MCF 10A (cell line): ENCODE results near the gene ADPRH. TPM values are rescaled to one million over a fixed set of nuclear protein-coding genes. Genes with fewer than 3 reads are reported as not detected.
"Not testable (repeated sequence)": the region's sequence is repeated elsewhere in the genome, so short reads cannot be mapped to it uniquely, and the experiment has no call there.

Experiments used
- BruUV-seq: library from RNA; stranded (reverse); fragments of 400-500 nt; replicated peaks from 2 replicates; lab custom pipeline; 2021; lab: Mats Ljungman, UMichigan
- CTCF ChIA-PET: fragments of 300-600 bp; sonication (Branson Sonifier 250); formaldehyde crosslinking; extraction: SDS; loops from one replicate; lab custom pipeline; 2021; ENCODE audit warnings: antibody characterized with exemption, inconsistent platforms; lab: Yijun Ruan, JAX
- POLR2A ChIA-PET: fragments of 300-600, 350-650 bp; sonication (Branson Sonifier 250); formaldehyde crosslinking; extraction: SDS; loops from one replicate; lab custom pipeline; 2020; ENCODE audit warnings: antibody characterized with exemption, inconsistent platforms; lab: Yijun Ruan, JAX
- DNase-seq: peaks from one replicate; pipeline ENCODE4 v3.0.0-alpha.2; 2018; ENCODE audit not compliant: unreplicated experiment
- H3K27ac Mint-ChIP-seq: one replicate; pipeline ENCODE4 v1.8.0; 2022; ENCODE audit warnings: mild to moderate bottlenecking, low read depth, mixed read lengths; ENCODE audit not compliant: unreplicated experiment
- H3K27me3 Mint-ChIP-seq: one replicate; pipeline ENCODE4 v1.8.0; 2022; ENCODE audit warnings: mixed read lengths; ENCODE audit not compliant: insufficient read depth, unreplicated experiment
- H3K36me3 Mint-ChIP-seq: one replicate; pipeline ENCODE4 v1.8.0; 2022; ENCODE audit warnings: mild to moderate bottlenecking, moderate library complexity, mixed read lengths; ENCODE audit not compliant: insufficient read depth, unreplicated experiment
- H3K4me1 Mint-ChIP-seq: one replicate; pipeline ENCODE4 v1.8.0; 2022; ENCODE audit warnings: mixed read lengths; ENCODE audit not compliant: insufficient read depth, unreplicated experiment
- H3K4me3 Mint-ChIP-seq: one replicate; pipeline ENCODE4 v1.8.0; 2022; ENCODE audit warnings: mild to moderate bottlenecking, moderate library complexity, mixed read lengths; ENCODE audit not compliant: unreplicated experiment
- H3K9me3 Mint-ChIP-seq: one replicate; pipeline ENCODE4 v1.8.0; 2022; ENCODE audit warnings: mixed read lengths; ENCODE audit not compliant: unreplicated experiment
- intact Hi-C: fragments of 100-400 bp; cut with micrococcal nuclease; formaldehyde crosslinking; loops from 2 replicates; pipeline ENCODE4 v1.14.1; 2022
- total RNA-seq: library from RNA; stranded (reverse); gene quantifications from 2 replicates; pipeline ENCODE4 v1.2.3, GENCODE V29; 2022
- TF ChIP-seq, protein P1 (sequence below): fragments of 200-600 bp; IDR thresholded peaks from one replicate; pipeline ENCODE4 v1.8.0; 2022; ENCODE audit warnings: antibody characterized with exemption, mild to moderate bottlenecking; ENCODE audit not compliant: unreplicated experiment

Gene ADPRH
- total RNA-seq, 1 experiment from 2014 or later, result not detected

GRCh38 chr3:119594066-119594465, 14.8 kb downstream of the ADPRH start:
- intact Hi-C loops, result no loop called here
- H3K27me3 Mint-ChIP-seq, result peaks cover 11% of the 10 kb centered on the region
- H3K4me3 Mint-ChIP-seq, result no peak overlapping the region
- no TSS peak for BruUV-seq
- no peaks in the 10 kb centered on the region for H3K4me1 Mint-ChIP-seq
- no peak for DNase-seq
- peaks cover 8% of the 10 kb centered on the region for H3K9me3 Mint-ChIP-seq
- ChIA-PET CTCF (no interaction called here), POLR2A (no interaction called here)
- TF ChIP-seq, protein P1, sequence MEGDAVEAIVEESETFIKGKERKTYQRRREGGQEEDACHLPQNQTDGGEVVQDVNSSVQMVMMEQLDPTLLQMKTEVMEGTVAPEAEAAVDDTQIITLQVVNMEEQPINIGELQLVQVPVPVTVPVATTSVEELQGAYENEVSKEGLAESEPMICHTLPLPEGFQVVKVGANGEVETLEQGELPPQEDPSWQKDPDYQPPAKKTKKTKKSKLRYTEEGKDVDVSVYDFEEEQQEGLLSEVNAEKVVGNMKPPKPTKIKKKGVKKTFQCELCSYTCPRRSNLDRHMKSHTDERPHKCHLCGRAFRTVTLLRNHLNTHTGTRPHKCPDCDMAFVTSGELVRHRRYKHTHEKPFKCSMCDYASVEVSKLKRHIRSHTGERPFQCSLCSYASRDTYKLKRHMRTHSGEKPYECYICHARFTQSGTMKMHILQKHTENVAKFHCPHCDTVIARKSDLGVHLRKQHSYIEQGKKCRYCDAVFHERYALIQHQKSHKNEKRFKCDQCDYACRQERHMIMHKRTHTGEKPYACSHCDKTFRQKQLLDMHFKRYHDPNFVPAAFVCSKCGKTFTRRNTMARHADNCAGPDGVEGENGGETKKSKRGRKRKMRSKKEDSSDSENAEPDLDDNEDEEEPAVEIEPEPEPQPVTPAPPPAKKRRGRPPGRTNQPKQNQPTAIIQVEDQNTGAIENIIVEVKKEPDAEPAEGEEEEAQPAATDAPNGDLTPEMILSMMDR, result no peak
- peak overlapping the region; percentile 8 for H3K27ac Mint-ChIP-seq
- H3K36me3 Mint-ChIP-seq, result no peaks in the 10 kb centered on the region

DNA sequence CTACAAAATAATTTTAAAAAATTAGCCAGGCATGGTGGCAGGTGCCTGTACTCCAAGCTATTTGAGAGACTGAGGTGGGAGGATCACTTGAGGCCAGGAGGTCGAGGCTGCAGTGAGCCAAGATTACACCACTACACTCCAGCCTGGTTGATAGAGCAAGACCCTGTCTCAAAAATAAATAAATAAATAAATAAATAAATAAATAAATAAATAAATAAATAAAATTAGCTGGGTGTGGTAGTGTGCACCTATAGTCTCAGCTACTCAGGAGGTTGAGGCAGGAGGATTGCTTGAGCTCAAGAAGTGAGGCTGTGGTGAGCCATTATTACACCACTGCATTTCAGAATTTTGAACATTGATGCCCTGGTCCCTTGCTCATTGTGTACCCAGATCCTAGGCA, 15.6 kb downstream of the ADPRH start:
- H3K4me1 Mint-ChIP-seq, H3K36me3 Mint-ChIP-seq, H3K27me3 Mint-ChIP-seq, H3K27ac Mint-ChIP-seq, DNase-seq, H3K9me3 Mint-ChIP-seq, H3K4me3 Mint-ChIP-seq, intact Hi-C loops, CTCF ChIA-PET, BruUV-seq: not testable (repeated sequence)
- POLR2A ChIA-PET, result interaction anchor here (0.7 kb wide), 1 partner anchor 125 kb away, joined by 3 read pairs; no protein-coding TSS in a partner anchor

DNA sequence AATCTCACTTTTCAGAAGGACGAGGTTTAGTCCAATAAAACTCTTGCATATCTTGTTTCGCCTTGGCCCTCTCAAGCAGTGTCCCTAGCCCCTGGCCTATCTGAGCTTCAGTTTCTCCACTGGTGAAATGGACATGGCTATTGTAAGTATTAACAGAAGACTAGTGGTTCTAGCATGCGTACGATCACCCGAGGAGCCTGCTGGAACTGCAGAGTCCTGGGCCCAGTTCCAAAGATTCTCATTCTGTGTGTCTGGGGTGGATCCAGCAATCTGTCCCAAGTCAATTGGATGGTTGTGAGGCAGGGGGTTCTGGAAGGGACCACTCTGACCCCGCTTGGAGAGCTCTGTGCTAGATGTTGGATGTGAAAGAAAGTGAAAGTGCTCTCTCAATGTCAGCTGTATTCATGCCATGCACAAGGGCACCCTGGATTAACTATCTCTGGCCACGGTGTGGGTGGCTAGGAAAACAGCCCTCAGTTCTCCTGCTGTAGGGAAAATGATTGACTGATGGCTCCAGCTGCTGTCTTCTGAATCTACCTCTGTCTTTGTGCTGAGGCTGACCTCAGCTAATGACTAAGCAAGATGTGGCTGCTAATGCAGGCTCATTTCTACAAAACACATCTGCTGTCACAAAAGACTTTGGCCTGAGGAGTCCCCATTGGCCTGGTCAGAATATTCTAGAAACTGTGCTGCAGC, 16.5 kb downstream of the ADPRH start:
- Mint-ChIP-seq H3K9me3 (no peaks in the 10 kb centered on the region), H3K4me3 (no peak overlapping the region), H3K27ac (no peak overlapping the region), H3K36me3 (no peaks in the 10 kb centered on the region), H3K27me3 (no peaks in the 10 kb centered on the region), H3K4me1 (no peaks in the 10 kb centered on the region)
- intact Hi-C loops, result no loop called here
- ChIA-PET CTCF (no interaction called here), POLR2A (no interaction called here)
- DNase-seq, result no peak
- BruUV-seq, result no TSS peak
- TF ChIP-seq, protein P1, result no peak

DNA sequence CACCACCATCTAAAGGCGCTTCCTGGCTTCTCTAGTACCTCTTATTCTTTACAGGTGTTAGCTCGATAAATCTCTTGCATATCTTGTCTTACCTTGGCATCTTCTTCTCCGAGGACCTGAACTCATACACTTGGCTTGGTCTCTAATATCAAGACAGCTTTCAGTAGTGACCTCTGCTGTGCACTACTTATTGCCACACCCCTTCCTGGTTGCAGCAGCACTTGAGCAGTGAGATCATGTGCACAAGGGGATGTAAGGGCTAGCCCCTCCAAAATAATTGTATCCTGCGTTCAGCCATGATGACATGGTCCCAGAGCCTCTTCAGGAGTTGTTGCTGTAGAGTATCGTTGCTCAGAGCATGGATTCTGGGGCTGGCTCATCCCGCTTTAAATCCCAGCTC, 17.1 kb downstream of the ADPRH start:
- Mint-ChIP-seq H3K4me1 (no peaks in the 10 kb centered on the region), H3K27ac (no peak overlapping the region), H3K9me3 (no peaks in the 10 kb centered on the region), H3K36me3 (no peaks in the 10 kb centered on the region), H3K27me3 (no peaks in the 10 kb centered on the region), H3K4me3 (no peak overlapping the region)
- intact Hi-C loops, result no loop called here
- ChIA-PET POLR2A (no interaction called here), CTCF (no interaction called here)
- DNase-seq, result no peak
- no TSS peak for BruUV-seq
- TF ChIP-seq, protein P1, result no peak
